HCT116 (cell line): Measurements from ENCODE around the gene PYGB. TPM values are rescaled to one million over a fixed set of nuclear protein-coding genes. Genes with fewer than 3 reads are reported as not detected.

ENCODE experiments used
- ATAC-seq: fragments of 200-7000 bp; cut with Tn5 transposase; 2 replicates; pipeline ENCODE4 v1.9.1; 2020; ENCODE audit warnings: mild to moderate bottlenecking, moderate library complexity
- BruUV-seq: library from RNA; stranded (reverse); fragments of 400-500 nt; replicated peaks from 2 replicates; lab custom pipeline; 2021; lab: Mats Ljungman, UMichigan
- CTCF ChIA-PET: fragments of 300-600 bp; sonication (Branson Sonifier 250); formaldehyde crosslinking; loops from one replicate; lab custom pipeline; 2021; ENCODE audit warnings: antibody characterized with exemption; lab: Charles Lee
- POLR2A ChIA-PET: fragments of 300-600, 350-600 bp; sonication (Branson Sonifier 250); formaldehyde crosslinking; loops from one replicate; lab custom pipeline; 2021; ENCODE audit warnings: antibody characterized with exemption; lab: Charles Lee
- RAD21 ChIA-PET, 2 experiments: fragments of 300-600 bp; sonication (Branson Sonifier 250); formaldehyde crosslinking; loops; one replicate each; lab custom pipeline; 2023; ENCODE audit warnings: low total read pairs in 2 of 2; ENCODE audit not compliant: uncharacterized antibody in 2 of 2, unreplicated experiment in 2 of 2, low non-redundant PET in 1 of 2; lab: Charles Lee
- DNase-seq: peaks from one replicate; pipeline ENCODE4 v3.0.0-alpha.2; 2010; ENCODE audit warnings: low read depth, low spot score
- H2AFZ ChIP-seq: fragments of 200-600 bp; shearing (Covaris generic), sonication (generic); 2 replicates; pipeline ENCODE4 v1.6.1; 2017; ENCODE audit warnings: low read depth, mixed run types, mixed read lengths, antibody characterized with exemption, low read length; ENCODE audit not compliant: poor library complexity, severe bottlenecking
- H3K27ac ChIP-seq: 2 replicates; pipeline ENCODE4 v1.5.1; 2012; ENCODE audit warnings: low read depth, low read length
- H3K27me3 ChIP-seq: fragments of 200-600 bp; sonication (generic); 2 replicates; pipeline ENCODE4 v1.6.1; 2016; ENCODE audit warnings: mixed run types, low read length, mixed read lengths; ENCODE audit not compliant: insufficient read depth
- H3K36me3 ChIP-seq, 2 experiments: fragments of 200-500 bp in 1 of 2; fragments of 200-600 bp in 1 of 2; sonication (Bioruptor generic) in 1 of 2; sonication (generic) in 1 of 2; 2 replicates each; pipeline versions ENCODE4 v1.5.1 to v1.6.1; 2014 to 2016; ENCODE audit warnings: low read length in 2 of 2, inconsistent platforms in 1 of 2, mixed read lengths in 1 of 2, mixed run types in 1 of 2; ENCODE audit not compliant: insufficient read depth in 2 of 2, control insufficient read depth in 1 of 2
- H3K4me1 ChIP-seq, 2 experiments: fragments of 200-600 bp in 1 of 2; sonication (generic) in 1 of 2; 2 replicates each; pipeline versions ENCODE4 v1.5.1 to v1.6.1; 2012 to 2017; ENCODE audit warnings: low read length in 2 of 2, inconsistent platforms in 1 of 2, mild to moderate bottlenecking in 1 of 2, mixed read lengths in 1 of 2, mixed run types in 1 of 2, moderate library complexity in 1 of 2; ENCODE audit not compliant: insufficient read depth in 2 of 2, control insufficient read depth in 1 of 2
- H3K4me2 ChIP-seq: fragments of 200-600 bp; sonication (generic); 2 replicates; pipeline ENCODE4 v1.6.1; 2017; ENCODE audit warnings: mixed run types, low read length, mixed read lengths
- H3K4me3 ChIP-seq, 2 experiments: fragments of 200-600 bp in 1 of 2; sonication (generic) in 1 of 2; replicated peaks in 1 of 2; 2 replicates each; pipeline ENCODE4 v1.5.1; 2011 to 2016; ENCODE audit warnings: low read length in 2 of 2, control low read depth in 1 of 2, low read depth in 1 of 2, mild to moderate bottlenecking in 1 of 2, mixed read lengths in 1 of 2, mixed run types in 1 of 2
- H3K79me2 ChIP-seq: fragments of 200-600 bp; sonication (generic); 2 replicates; pipeline ENCODE4 v1.6.1; 2017; ENCODE audit warnings: mild to moderate bottlenecking, mixed run types, low read length, moderate library complexity, mixed read lengths; ENCODE audit not compliant: insufficient read depth
- H3K9ac ChIP-seq: fragments of 200-600 bp; sonication (generic); 2 replicates; pipeline ENCODE4 v1.6.1; 2016; ENCODE audit warnings: low read length, mixed read lengths
- H3K9me2 ChIP-seq: fragments of 200-600 bp; sonication (generic), shearing (Covaris generic); 2 replicates; pipeline ENCODE4 v1.6.1; 2017; ENCODE audit warnings: mixed run types, mild to moderate bottlenecking, moderate library complexity; ENCODE audit not compliant: insufficient read depth
- H3K9me3 ChIP-seq, 2 experiments: fragments of 200-500 bp in 1 of 2; fragments of 200-600 bp in 1 of 2; sonication (Bioruptor generic) in 1 of 2; sonication (generic) in 1 of 2; 2 replicates each; pipeline ENCODE4 v1.6.1; 2014 to 2017; ENCODE audit warnings: low read length in 2 of 2, mixed read lengths in 2 of 2, inconsistent platforms in 1 of 2, low read depth in 1 of 2, mild to moderate bottlenecking in 1 of 2, mixed run types in 1 of 2, moderate library complexity in 1 of 2; ENCODE audit not compliant: control insufficient read depth in 1 of 2, insufficient read depth in 1 of 2
- H4K20me1 ChIP-seq: fragments of 200-600 bp; sonication (generic), shearing (Covaris generic); 2 replicates; pipeline ENCODE4 v1.6.1; 2017; ENCODE audit warnings: mixed run types, mild to moderate bottlenecking, moderate library complexity; ENCODE audit not compliant: insufficient read depth
- CBX3 ChIP-seq: IDR thresholded peaks from 2 replicates; pipeline ENCODE4 v1.6.1; 2012; ENCODE audit warnings: low read depth
- EZH2phosphoT487 ChIP-seq: fragments of 200-600 bp; IDR thresholded peaks from 2 replicates; pipeline ENCODE4 v1.6.1; 2018; ENCODE audit warnings: antibody characterized with exemption, borderline replicate concordance
- MAX ChIP-seq: IDR thresholded peaks from 2 replicates; pipeline ENCODE4 v1.6.1; 2012
- RAD21 ChIP-seq: IDR thresholded peaks from 2 replicates; pipeline ENCODE4 v1.6.1; 2012; ENCODE audit warnings: low read depth, mild to moderate bottlenecking
- SIN3A ChIP-seq: IDR thresholded peaks from 2 replicates; pipeline ENCODE4 v1.6.1; 2012; ENCODE audit warnings: low read depth
- SP1 ChIP-seq: IDR thresholded peaks from 2 replicates; pipeline ENCODE4 v1.6.1; 2012; ENCODE audit warnings: low read depth
- intact Hi-C: fragments of 100-400 bp; cut with micrococcal nuclease; formaldehyde crosslinking; loops from 2 replicates; pipeline ENCODE4 v1.10.0; 2022
- total RNA-seq: library from RNA; stranded (reverse); gene quantifications from one replicate; pipeline ENCODE4 v1.2.1, GENCODE V29; 2021; ENCODE audit not compliant: unreplicated experiment
- TF ChIP-seq, protein P1 (sequence below): IDR thresholded peaks from 2 replicates; pipeline ENCODE4 v1.6.1; 2012; ENCODE audit warnings: low read depth
- TF ChIP-seq, protein P2 (sequence below): IDR thresholded peaks from 2 replicates; pipeline ENCODE4 v1.6.1; 2011; ENCODE audit warnings: mild to moderate bottlenecking, low read length, moderate library complexity; ENCODE audit not compliant: insufficient replicate concordance; ENCODE audit errors: extremely low read depth
- TF ChIP-seq, protein P3 (sequence below): IDR thresholded peaks from 2 replicates; pipeline ENCODE4 v1.6.1; 2012

The PYGB gene
- total RNA-seq, 1 experiment from 2014 or later: 87.8 TPM

DNA sequence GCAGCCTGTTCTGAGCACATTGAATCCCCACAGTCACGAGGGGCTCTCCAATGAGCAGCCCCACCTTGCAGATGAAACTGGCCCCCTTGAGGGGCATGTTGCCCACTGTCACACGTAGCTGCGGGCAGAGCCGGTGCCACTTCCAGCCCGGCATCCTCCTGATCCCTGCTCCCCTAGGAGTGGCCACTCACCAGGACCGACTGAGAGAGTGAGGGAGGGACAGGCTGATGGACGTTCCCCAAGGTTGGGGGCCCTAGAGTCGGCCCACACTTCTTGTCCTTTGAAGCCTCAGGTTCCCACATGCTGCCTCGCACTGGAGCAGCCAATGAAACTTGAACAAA lies 41.9 kb upstream of the PYGB start:
- TF ChIP-seq, protein P1, sequence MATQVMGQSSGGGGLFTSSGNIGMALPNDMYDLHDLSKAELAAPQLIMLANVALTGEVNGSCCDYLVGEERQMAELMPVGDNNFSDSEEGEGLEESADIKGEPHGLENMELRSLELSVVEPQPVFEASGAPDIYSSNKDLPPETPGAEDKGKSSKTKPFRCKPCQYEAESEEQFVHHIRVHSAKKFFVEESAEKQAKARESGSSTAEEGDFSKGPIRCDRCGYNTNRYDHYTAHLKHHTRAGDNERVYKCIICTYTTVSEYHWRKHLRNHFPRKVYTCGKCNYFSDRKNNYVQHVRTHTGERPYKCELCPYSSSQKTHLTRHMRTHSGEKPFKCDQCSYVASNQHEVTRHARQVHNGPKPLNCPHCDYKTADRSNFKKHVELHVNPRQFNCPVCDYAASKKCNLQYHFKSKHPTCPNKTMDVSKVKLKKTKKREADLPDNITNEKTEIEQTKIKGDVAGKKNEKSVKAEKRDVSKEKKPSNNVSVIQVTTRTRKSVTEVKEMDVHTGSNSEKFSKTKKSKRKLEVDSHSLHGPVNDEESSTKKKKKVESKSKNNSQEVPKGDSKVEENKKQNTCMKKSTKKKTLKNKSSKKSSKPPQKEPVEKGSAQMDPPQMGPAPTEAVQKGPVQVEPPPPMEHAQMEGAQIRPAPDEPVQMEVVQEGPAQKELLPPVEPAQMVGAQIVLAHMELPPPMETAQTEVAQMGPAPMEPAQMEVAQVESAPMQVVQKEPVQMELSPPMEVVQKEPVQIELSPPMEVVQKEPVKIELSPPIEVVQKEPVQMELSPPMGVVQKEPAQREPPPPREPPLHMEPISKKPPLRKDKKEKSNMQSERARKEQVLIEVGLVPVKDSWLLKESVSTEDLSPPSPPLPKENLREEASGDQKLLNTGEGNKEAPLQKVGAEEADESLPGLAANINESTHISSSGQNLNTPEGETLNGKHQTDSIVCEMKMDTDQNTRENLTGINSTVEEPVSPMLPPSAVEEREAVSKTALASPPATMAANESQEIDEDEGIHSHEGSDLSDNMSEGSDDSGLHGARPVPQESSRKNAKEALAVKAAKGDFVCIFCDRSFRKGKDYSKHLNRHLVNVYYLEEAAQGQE: no peak
- TF ChIP-seq EZH2phosphoT487 (no peak), SP1 (no peak), CBX3 (no peak), RAD21 (no peak), SIN3A (no peak), MAX (no peak)
- TF ChIP-seq, protein P2, sequence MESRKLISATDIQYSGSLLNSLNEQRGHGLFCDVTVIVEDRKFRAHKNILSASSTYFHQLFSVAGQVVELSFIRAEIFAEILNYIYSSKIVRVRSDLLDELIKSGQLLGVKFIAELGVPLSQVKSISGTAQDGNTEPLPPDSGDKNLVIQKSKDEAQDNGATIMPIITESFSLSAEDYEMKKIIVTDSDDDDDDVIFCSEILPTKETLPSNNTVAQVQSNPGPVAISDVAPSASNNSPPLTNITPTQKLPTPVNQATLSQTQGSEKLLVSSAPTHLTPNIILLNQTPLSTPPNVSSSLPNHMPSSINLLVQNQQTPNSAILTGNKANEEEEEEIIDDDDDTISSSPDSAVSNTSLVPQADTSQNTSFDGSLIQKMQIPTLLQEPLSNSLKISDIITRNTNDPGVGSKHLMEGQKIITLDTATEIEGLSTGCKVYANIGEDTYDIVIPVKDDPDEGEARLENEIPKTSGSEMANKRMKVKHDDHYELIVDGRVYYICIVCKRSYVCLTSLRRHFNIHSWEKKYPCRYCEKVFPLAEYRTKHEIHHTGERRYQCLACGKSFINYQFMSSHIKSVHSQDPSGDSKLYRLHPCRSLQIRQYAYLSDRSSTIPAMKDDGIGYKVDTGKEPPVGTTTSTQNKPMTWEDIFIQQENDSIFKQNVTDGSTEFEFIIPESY: no peak
- TF ChIP-seq, protein P3, sequence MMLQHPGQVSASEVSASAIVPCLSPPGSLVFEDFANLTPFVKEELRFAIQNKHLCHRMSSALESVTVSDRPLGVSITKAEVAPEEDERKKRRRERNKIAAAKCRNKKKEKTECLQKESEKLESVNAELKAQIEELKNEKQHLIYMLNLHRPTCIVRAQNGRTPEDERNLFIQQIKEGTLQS: no peak
- TF ChIP-seq, all 23 proteins: peak for 0
- Histone ChIP-seq H3K79me2 (peaks cover 59% of the 10 kb centered on the region), H3K36me3 (peaks cover 1 to 2% of the 10 kb centered on the region in 2 experiments; a peak in 2 of 4 replicates), H3K4me3 (no peak overlapping the region), H3K9me2 (no peaks in the 10 kb centered on the region), H3K27ac (no peak overlapping the region), H3K9me3 (no peaks in the 10 kb centered on the region), H2AFZ (no peak overlapping the region), H3K4me1 (peaks cover 0 to 3% of the 10 kb centered on the region in 2 experiments; a peak in 1 of 4 replicates), H3K27me3 (no peaks in the 10 kb centered on the region), H4K20me1 (no peaks in the 10 kb centered on the region), H3K9ac (no peak overlapping the region), H3K4me2 (no peak overlapping the region)
- DNase-seq (no peak), ATAC-seq (no peak)
- intact Hi-C loops: no loop called here
- RAD21 ChIA-PET: no interaction called here
- POLR2A ChIA-PET: no interaction called here
- BruUV-seq: no TSS peak
- CTCF ChIA-PET: no interaction called here
